Sigmoid colon (tissue), 7 donors: Measurements from ENCODE around the gene HS3ST4. TPM values are rescaled to one million over a fixed set of nuclear protein-coding genes. Genes with fewer than 3 reads are reported as not detected.

ENCODE experiments used
- DNase-seq: peaks from one replicate; pipeline ENCODE4 v3.0.0-alpha.2; 2019
- H3K27ac ChIP-seq, 4 donors: fragments of 200-600 bp; sonication (generic); one replicate each; pipeline ENCODE4 v1.5.1; 2016 to 2019; ENCODE audit warnings: mild to moderate bottlenecking in 1 of 4
- H3K27me3 ChIP-seq, 3 donors: fragments of 200-600 bp; sonication (generic); one replicate each; pipeline ENCODE4 v1.5.1; 2019; ENCODE audit warnings: mild to moderate bottlenecking in 1 of 3
- H3K36me3 ChIP-seq, 4 donors: fragments of 200-600 bp; sonication (generic); one replicate each; pipeline ENCODE4 v1.5.1; 2016 to 2019
- H3K4me1 ChIP-seq, 4 donors: fragments of 200-600 bp; sonication (generic); one replicate each; pipeline ENCODE4 v1.5.1; 2017 to 2019
- H3K4me3 ChIP-seq, 4 donors: fragments of 200-600 bp; sonication (generic); one replicate each; pipeline ENCODE4 v1.5.1; 2017 to 2019; ENCODE audit warnings: mild to moderate bottlenecking in 2 of 4, moderate library complexity in 1 of 4
- H3K9me3 ChIP-seq, 4 donors: fragments of 200-600 bp in 3 of 4; sonication (generic) in 3 of 4; one replicate each; pipeline versions ENCODE4 v1.5.1 to v1.6.1; 2013 to 2019
- EP300 ChIP-seq, 4 donors: sonication (generic); formaldehyde crosslinking; IDR thresholded peaks; one replicate each; pipeline ENCODE4 v1.6.1; 2017; ENCODE audit warnings: antibody characterized with exemption in 4 of 4
- POLR2A ChIP-seq, 2 donors: fragments of 450-650 bp; IDR thresholded peaks; one replicate each; pipeline ENCODE4 v1.6.1; 2016; ENCODE audit warnings: antibody characterized with exemption in 2 of 2, mild to moderate bottlenecking in 2 of 2, moderate library complexity in 2 of 2
- POLR2AphosphoS5 ChIP-seq, 4 donors: sonication (generic); formaldehyde crosslinking; IDR thresholded peaks; one replicate each; pipeline ENCODE4 v1.6.1; 2017; ENCODE audit warnings: antibody characterized with exemption in 4 of 4
- WGBS, 2 donors: extraction: QIAGEN DNeasy Blood & Tissue Kit; methylation state at CpG; one replicate each; pipeline ENCODE4 v1.1.7; 2013; 5-methylcytosine and 5-hydroxymethylcytosine counted together
- intact Hi-C: fragments of 100-400 bp; cut with DNase I; formaldehyde crosslinking; loops from one replicate; pipeline ENCODE4 v1.15.1; 2023
- polyA plus RNA-seq, 3 donors: library from polyadenylated mRNA; stranded (reverse); fragments of 200-250 nt; gene quantifications; one replicate each; pipeline ENCODE4 v1.2.3, GENCODE V29; 2013
- total RNA-seq, 4 donors: library from RNA; depleted of rRNA; stranded (reverse); fragments of >200 nt; gene quantifications; one replicate each; pipeline ENCODE4 v1.1.0, GENCODE V29; 2016
- TF ChIP-seq, protein P1 (sequence below), 4 experiments: fragments of 450-650 bp in 3 of 4; fragments of 200-600 bp in 1 of 4; IDR thresholded peaks; one replicate each; pipeline ENCODE4 v1.5.1; 2016 to 2019; ENCODE audit warnings: antibody characterized with exemption in 4 of 4, mild to moderate bottlenecking in 3 of 4, moderate library complexity in 2 of 4
- donor health status: healthy with polysubstance abuse.
- donor health status: Bipolar disorder and iron deficiency.
- donor health status: healthy.

The HS3ST4 gene
- total and polyA plus RNA-seq, 7 donors, result 0.07 to 0.14 TPM; not detected in 5

DNA sequence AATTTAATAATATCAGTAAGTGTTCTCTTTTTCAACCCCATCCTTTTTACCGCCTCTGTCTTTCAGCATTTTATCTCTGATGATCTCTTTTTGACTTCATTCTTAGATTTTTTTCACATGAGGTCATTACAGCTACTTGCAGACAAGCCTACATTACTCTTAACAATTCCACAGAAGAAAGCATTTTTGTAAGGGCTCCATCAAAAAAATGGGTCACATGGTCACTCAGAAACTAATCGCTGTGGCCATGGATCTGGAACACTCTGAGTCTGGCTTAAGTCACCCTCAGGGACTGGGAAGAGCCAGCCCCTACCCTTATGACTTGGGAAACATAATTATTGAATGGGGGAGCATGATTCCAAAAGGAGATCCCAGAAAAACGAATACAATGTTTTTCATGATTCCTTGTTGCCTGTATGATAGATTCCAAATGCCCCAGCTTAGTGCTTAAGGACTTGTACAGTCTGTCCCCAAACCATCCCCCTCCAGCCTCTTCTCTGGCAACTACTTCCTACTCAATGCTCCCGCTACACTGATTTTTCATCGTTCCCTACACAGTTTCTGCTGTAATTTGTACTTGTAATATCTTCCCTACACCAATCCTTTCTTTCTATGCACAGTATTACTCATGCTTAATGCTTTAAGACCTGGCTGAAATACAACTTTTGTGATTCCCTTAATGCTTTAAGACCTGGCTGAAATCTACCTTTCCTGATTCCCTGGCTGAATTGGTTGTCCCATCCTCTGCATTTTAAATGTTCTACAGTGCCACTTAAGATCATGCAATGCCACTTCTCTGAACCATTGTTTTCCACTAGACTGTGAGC is 457.8 kb downstream of the HS3ST4 start:
- TF ChIP-seq, protein P1, sequence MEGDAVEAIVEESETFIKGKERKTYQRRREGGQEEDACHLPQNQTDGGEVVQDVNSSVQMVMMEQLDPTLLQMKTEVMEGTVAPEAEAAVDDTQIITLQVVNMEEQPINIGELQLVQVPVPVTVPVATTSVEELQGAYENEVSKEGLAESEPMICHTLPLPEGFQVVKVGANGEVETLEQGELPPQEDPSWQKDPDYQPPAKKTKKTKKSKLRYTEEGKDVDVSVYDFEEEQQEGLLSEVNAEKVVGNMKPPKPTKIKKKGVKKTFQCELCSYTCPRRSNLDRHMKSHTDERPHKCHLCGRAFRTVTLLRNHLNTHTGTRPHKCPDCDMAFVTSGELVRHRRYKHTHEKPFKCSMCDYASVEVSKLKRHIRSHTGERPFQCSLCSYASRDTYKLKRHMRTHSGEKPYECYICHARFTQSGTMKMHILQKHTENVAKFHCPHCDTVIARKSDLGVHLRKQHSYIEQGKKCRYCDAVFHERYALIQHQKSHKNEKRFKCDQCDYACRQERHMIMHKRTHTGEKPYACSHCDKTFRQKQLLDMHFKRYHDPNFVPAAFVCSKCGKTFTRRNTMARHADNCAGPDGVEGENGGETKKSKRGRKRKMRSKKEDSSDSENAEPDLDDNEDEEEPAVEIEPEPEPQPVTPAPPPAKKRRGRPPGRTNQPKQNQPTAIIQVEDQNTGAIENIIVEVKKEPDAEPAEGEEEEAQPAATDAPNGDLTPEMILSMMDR (IDR thresholded peaks at IDR 0.05), result no peak

DNA sequence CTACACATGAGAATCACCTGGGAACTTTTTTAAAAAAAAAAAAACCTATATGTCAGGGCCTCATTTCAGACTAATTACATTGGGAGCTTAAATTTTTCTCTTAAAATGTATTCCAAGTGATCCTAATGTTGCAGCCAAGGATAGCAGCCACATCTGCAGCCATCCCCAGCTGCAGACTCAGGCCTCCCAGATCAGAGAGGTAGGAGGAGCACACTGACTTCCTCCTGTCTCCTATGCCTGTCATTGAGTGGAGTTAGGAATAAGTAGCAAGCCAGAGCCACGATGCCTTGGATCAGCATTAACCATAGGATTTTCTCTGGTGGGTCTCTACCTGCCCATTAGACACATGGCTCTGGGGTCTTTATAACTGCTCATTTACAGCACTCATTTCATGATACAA is 463.5 kb downstream of the HS3ST4 start:
- WGBS, 2 donors, result 24 to 37% methylated on average over 1 of the region's 1 CpG
- intact Hi-C loops, result no loop called here
- Histone ChIP-seq H3K27me3 (no peaks in the 10 kb centered on the region), H3K36me3 (no peaks in the 10 kb centered on the region), H3K27ac (no peak overlapping the region), H3K4me3 (no peak overlapping the region), H3K9me3 (no peaks in the 10 kb centered on the region), H3K4me1 (no peaks in the 10 kb centered on the region)
- no peak for DNase-seq
- TF ChIP-seq POLR2A (IDR thresholded peaks at IDR 0.05) (no peak), EP300 (IDR thresholded peaks at IDR 0.05) (no peak)
- TF ChIP-seq, protein P1 (IDR thresholded peaks at IDR 0.05), result no peak

More for the DNA sequence above, 457.8 kb downstream of the HS3ST4 start:
- H3K36me3 ChIP-seq, result no peaks in the 10 kb centered on the region
- WGBS, 2 donors, result 73 to 79% methylated on average over 5 of the region's 5 CpGs
- H3K9me3 ChIP-seq, result no peaks in the 10 kb centered on the region
- H3K4me1 ChIP-seq, result no peaks in the 10 kb centered on the region
- intact Hi-C loops, result no loop called here
- no peaks in the 10 kb centered on the region for H3K27me3 ChIP-seq
- no peak for DNase-seq
- H3K4me3 ChIP-seq, result no peak overlapping the region
- H3K27ac ChIP-seq, result no peak overlapping the region

DNA sequence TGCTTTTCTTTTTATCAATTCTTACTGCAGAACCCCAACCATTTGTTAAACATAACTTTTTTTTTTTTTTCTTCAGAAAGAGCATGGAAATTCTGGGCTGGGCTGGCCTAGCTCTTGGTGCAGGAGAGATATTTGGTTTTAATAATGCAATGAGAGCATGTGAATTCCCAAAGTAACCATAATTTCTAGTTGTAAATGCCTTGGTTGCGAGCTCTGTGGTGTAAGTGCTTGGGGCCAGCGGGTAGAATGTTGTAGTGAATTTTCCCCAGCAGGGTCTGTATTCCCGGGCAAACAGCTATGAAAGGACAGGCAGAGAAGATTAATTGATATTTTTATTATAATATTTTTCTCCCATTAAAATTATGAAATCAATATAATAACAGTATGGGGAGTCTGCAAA is 465.6 kb downstream of the HS3ST4 start:
- H3K27ac ChIP-seq, result no peak overlapping the region
- 83 to 85% methylated on average over 3 of the region's 3 CpGs for WGBS, 2 donors
- H3K4me3 ChIP-seq, result no peak overlapping the region
- TF ChIP-seq POLR2AphosphoS5 (IDR thresholded peaks at IDR 0.05) (no peak), EP300 (IDR thresholded peaks at IDR 0.05) (no peak), POLR2A (IDR thresholded peaks at IDR 0.05) (no peak)
- TF ChIP-seq, protein P1 (IDR thresholded peaks at IDR 0.05), result no peak
- intact Hi-C loops, result no loop called here
- H3K36me3 ChIP-seq, result no peaks in the 10 kb centered on the region
- no peaks in the 10 kb centered on the region for H3K4me1 ChIP-seq
- no peaks in the 10 kb centered on the region for H3K9me3 ChIP-seq
- no peak for DNase-seq
- H3K27me3 ChIP-seq, result no peaks in the 10 kb centered on the region

DNA sequence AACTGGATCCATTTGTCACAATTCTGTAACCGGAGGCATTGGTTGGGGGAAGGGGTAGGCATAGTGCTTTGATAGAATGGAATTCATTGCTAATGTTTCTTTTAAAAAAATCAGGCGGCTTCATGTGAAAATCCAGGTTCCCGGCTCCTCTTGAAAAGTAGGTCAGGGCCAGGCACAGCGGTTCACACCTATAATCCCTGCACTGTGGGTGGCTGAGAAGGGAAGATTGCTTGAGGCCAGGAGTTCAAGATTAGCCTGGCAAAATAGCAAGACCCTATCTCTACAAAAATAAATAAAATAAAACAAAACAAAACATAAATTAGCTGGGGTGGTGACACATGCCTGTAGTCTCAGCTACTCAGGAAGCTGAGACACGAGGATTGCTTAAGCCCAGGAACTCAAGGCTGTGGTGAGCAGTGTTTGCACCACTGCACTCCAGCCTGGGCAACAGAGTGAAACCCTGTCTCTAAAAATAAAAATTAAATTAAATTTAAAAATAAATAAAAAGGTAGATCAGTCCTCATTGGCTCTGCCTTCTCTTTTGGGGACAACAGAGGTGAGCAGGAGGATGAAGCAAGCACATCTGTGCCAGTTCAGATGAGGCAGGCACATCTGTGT is 466.5 kb downstream of the HS3ST4 start:
- 51 to 67% methylated on average over 5 of the region's 5 CpGs for WGBS, 2 donors
- intact Hi-C loops, result no loop called here
- H3K27me3 ChIP-seq, result no peaks in the 10 kb centered on the region
- TF ChIP-seq, protein P1 (IDR thresholded peaks at IDR 0.05), result no peak
- TF ChIP-seq EP300 (IDR thresholded peaks at IDR 0.05) (no peak), POLR2A (IDR thresholded peaks at IDR 0.05) (no peak), POLR2AphosphoS5 (IDR thresholded peaks at IDR 0.05) (no peak)
- no peak overlapping the region for H3K4me3 ChIP-seq
- H3K4me1 ChIP-seq, result no peaks in the 10 kb centered on the region
- no peak for DNase-seq
- H3K36me3 ChIP-seq, result no peaks in the 10 kb centered on the region
- H3K9me3 ChIP-seq, result no peaks in the 10 kb centered on the region
- H3K27ac ChIP-seq, result no peak overlapping the region
